Activated B cell treated with CpG ODN at 0.5 μM for 24 hours (primary cell): ENCODE measurements around the gene SDK2. TPM values are rescaled to one million over a fixed set of nuclear protein-coding genes. Genes with fewer than 3 reads are reported as not detected.

Experiments
- ATAC-seq: fragments of 200-7000 bp; cut with Tn5 transposase; one replicate; pipeline ENCODE4 v1.10.0; 2021; ENCODE audit warnings: low read depth, mild to moderate bottlenecking, moderate library complexity
- CTCF ChIA-PET: fragments of 350-600 bp; sonication (Branson Sonifier 250); formaldehyde crosslinking; loops from one replicate; lab custom pipeline; 2021; ENCODE audit warnings: antibody characterized with exemption; lab: Charles Lee
- POLR2A ChIA-PET: fragments of 350-600 bp; sonication (Branson Sonifier 250); formaldehyde crosslinking; loops from one replicate; lab custom pipeline; 2021; ENCODE audit warnings: antibody characterized with exemption; lab: Charles Lee
- DNase-seq: peaks from one replicate; pipeline ENCODE4 v3.0.0; 2022
- H3K27ac Mint-ChIP-seq: one replicate; pipeline ENCODE4 v1.8.0; 2020; ENCODE audit warnings: mixed read lengths
- H3K27me3 Mint-ChIP-seq: one replicate; pipeline ENCODE4 v1.8.0; 2021; ENCODE audit warnings: mixed read lengths
- H3K36me3 Mint-ChIP-seq: one replicate; pipeline ENCODE4 v1.8.0; 2021; ENCODE audit warnings: low read depth, mixed read lengths
- H3K4me1 Mint-ChIP-seq: one replicate; pipeline ENCODE4 v1.8.0; 2021; ENCODE audit warnings: mixed read lengths
- H3K4me3 Mint-ChIP-seq: one replicate; pipeline ENCODE4 v1.8.0; 2020; ENCODE audit warnings: mild to moderate bottlenecking, mixed read lengths
- H3K9me3 Mint-ChIP-seq: one replicate; pipeline ENCODE4 v1.8.0; 2020; ENCODE audit warnings: mixed read lengths
- intact Hi-C: fragments of 100-400 bp; cut with micrococcal nuclease; formaldehyde crosslinking; loops from one replicate; pipeline ENCODE4 v1.15.1; 2024
- total RNA-seq: library from RNA; stranded (reverse); gene quantifications from 2 replicates; pipeline ENCODE4 v1.2.3, GENCODE V29; 2022
- TF ChIP-seq, protein P1 (sequence below): fragments of 200-600 bp; IDR thresholded peaks from one replicate; pipeline ENCODE4 v1.8.0; 2022; ENCODE audit warnings: antibody characterized with exemption, mild to moderate bottlenecking

Gene SDK2
- total RNA-seq, 1 donor from 2014 or later, result 2.5 TPM

DNA sequence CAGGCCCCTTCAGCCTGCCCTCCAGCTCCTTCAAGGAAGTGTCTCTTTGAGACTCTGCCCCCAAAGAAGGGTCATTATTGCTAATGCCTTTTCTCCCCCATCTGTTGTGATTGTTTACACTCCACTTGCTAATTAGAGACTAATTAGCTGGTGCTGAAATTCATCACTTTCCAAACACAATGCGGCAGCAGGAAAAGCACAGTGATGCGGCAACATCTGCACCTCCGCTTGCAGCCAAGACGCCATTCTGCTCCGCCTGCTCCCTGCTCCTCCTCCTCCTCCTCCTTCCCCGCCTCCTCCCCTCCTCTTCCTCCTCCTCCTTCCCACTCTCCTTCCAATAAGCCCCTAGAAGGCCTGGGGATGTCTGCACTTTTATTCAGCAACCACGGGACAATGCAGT lies 110.5 kb downstream of the SDK2 start:
- TF ChIP-seq, protein P1, sequence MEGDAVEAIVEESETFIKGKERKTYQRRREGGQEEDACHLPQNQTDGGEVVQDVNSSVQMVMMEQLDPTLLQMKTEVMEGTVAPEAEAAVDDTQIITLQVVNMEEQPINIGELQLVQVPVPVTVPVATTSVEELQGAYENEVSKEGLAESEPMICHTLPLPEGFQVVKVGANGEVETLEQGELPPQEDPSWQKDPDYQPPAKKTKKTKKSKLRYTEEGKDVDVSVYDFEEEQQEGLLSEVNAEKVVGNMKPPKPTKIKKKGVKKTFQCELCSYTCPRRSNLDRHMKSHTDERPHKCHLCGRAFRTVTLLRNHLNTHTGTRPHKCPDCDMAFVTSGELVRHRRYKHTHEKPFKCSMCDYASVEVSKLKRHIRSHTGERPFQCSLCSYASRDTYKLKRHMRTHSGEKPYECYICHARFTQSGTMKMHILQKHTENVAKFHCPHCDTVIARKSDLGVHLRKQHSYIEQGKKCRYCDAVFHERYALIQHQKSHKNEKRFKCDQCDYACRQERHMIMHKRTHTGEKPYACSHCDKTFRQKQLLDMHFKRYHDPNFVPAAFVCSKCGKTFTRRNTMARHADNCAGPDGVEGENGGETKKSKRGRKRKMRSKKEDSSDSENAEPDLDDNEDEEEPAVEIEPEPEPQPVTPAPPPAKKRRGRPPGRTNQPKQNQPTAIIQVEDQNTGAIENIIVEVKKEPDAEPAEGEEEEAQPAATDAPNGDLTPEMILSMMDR, result no peak
- no peak for ATAC-seq
- no peaks in the 10 kb centered on the region for H3K27me3 Mint-ChIP-seq
- intact Hi-C loops, result no loop called here
- POLR2A ChIA-PET, result no interaction called here
- no peaks in the 10 kb centered on the region for H3K36me3 Mint-ChIP-seq
- no peak overlapping the region for H3K4me3 Mint-ChIP-seq
- CTCF ChIA-PET, result no interaction called here
- DNase-seq, result no peak
- no peaks in the 10 kb centered on the region for H3K9me3 Mint-ChIP-seq
- no peak overlapping the region for H3K27ac Mint-ChIP-seq
- H3K4me1 Mint-ChIP-seq, result no peaks in the 10 kb centered on the region

DNA sequence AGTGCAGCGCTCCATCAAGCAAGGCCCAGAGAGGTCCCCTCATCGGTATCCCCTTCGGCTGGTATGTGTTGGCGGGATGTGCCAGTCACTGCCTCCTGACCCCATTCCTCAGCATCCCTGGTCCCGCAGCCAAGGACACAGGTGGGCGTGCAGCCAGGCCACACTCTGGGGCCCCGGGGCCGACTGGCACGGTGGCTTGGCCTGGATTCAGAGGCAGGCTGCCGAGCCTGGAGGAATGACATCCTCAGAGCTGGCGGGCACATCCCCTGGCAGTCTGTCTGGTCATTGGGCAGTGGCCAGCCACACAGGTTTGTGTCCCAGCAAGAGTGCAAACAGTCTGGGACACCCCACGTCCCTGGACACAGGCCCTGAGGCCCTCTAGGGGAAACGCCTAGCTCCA lies 111.1 kb downstream of the SDK2 start:
- POLR2A ChIA-PET, result no interaction called here

DNA sequence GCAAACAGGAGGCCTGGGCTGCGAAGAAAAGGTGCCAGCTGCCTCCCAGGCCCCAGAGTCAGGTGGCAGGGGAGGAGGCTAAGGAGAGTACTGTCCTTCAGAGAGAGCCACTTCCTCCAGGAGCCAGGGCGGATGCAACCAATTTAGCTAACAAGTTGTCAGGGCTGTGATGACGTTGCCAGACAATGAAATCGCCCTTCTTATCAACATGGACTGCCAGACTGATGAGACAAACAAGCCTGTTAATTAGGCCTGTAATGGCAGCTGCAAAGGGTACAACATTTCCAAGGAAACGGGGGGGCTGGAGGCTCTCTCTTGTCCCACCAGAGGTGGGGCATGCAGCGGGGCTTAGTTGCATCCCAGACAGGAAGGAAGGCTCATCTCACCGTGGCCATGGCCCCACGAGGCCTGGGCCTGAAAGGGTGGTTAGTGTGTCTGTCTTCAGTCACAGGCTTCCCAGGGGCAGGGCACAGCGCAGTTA lies 111.8 kb downstream of the SDK2 start:
- H3K27me3 Mint-ChIP-seq, result no peaks in the 10 kb centered on the region
- no peak overlapping the region for H3K4me3 Mint-ChIP-seq
- no peaks in the 10 kb centered on the region for H3K9me3 Mint-ChIP-seq
- peaks cover 3% of the 10 kb centered on the region for H3K36me3 Mint-ChIP-seq
- TF ChIP-seq, protein P1, result no peak
- no peaks in the 10 kb centered on the region for H3K4me1 Mint-ChIP-seq
- DNase-seq (no peak), ATAC-seq (no peak)
- no peak overlapping the region for H3K27ac Mint-ChIP-seq
- POLR2A ChIA-PET, result no interaction called here
- CTCF ChIA-PET, result no interaction called here
- intact Hi-C loops, result no loop called here

More for the DNA sequence above, 111.1 kb downstream of the SDK2 start:
- intact Hi-C loops, result no loop called here
- no peaks in the 10 kb centered on the region for H3K9me3 Mint-ChIP-seq
- H3K4me3 Mint-ChIP-seq, result no peak overlapping the region
- no peaks in the 10 kb centered on the region for H3K4me1 Mint-ChIP-seq
- TF ChIP-seq, protein P1, result no peak
- H3K27me3 Mint-ChIP-seq, result no peaks in the 10 kb centered on the region
- no peak overlapping the region for H3K27ac Mint-ChIP-seq
- no peak for ATAC-seq
- DNase-seq, result no peak
- H3K36me3 Mint-ChIP-seq, result no peaks in the 10 kb centered on the region
- CTCF ChIA-PET, result no interaction called here

DNA sequence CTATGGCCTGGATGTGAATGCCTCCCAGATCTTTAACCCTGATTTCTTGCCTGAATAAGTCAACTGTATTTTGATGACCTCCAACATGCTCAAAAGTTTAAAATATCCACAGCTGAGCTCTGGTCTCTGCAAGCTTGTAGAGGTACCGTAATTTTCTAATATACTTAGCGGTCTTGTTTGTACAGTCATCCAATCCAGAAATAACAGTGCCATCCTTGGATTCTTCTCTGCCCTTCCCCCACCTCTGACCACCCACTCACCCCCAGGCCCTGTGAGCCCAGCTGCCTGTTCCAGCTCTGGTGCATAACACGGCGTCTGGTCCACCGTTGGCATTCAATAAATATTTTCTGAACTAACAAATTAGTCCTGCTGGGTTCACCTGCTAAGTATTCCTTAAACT lies 113.1 kb downstream of the SDK2 start:
- H3K27ac Mint-ChIP-seq, result no peak overlapping the region

DNA sequence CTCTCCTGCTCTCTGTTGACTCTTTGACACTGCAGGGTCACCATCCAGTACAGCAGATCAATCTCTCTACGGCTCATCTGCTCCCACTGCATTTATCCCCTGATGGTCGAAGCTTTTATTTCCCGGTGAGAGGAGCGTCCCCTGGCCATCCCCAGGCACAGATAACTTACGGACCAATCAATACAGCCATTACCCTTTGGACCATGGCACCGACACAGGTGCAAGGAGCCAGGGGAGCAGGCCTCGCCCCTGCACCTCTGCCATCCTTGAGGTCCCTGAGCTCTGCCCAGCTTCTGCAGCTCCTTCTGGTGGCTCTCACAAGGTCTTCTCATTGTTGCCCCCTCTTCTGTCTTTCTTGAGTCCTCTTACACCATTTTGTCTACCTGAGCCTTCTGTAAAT lies 115.6 kb downstream of the SDK2 start:
- CTCF ChIA-PET, result no interaction called here

More for the DNA sequence above, 113.1 kb downstream of the SDK2 start:
- no peaks in the 10 kb centered on the region for H3K9me3 Mint-ChIP-seq
- ChIA-PET CTCF (no interaction called here), POLR2A (no interaction called here)
- no peak overlapping the region for H3K4me3 Mint-ChIP-seq
- no peaks in the 10 kb centered on the region for H3K4me1 Mint-ChIP-seq
- intact Hi-C loops, result no loop called here
- H3K27me3 Mint-ChIP-seq, result no peaks in the 10 kb centered on the region
- H3K36me3 Mint-ChIP-seq, result peaks cover 3% of the 10 kb centered on the region
- DNase-seq (no peak), ATAC-seq (no peak)
- TF ChIP-seq, protein P1, result no peak

More for the DNA sequence above, 115.6 kb downstream of the SDK2 start:
- peaks cover 3% of the 10 kb centered on the region for H3K36me3 Mint-ChIP-seq
- no peaks in the 10 kb centered on the region for H3K9me3 Mint-ChIP-seq
- TF ChIP-seq, protein P1, result no peak
- no peaks in the 10 kb centered on the region for H3K27me3 Mint-ChIP-seq
- H3K4me1 Mint-ChIP-seq, result no peaks in the 10 kb centered on the region
- no peak for ATAC-seq
- intact Hi-C loops, result no loop called here
- POLR2A ChIA-PET, result no interaction called here
- no peak overlapping the region for H3K27ac Mint-ChIP-seq
- H3K4me3 Mint-ChIP-seq, result no peak overlapping the region
- no peak for DNase-seq
